HepG2 (cell line): ENCODE data around the gene NTM. TPM values are rescaled to one million over a fixed set of nuclear protein-coding genes. Genes with fewer than 3 reads are reported as not detected.

Experiments used
- ATAC-seq: fragments of 200-7000 bp; cut with Tn5 transposase; 3 replicates; pipeline ENCODE4 v1.9.1; 2020; ENCODE audit warnings: mild to moderate bottlenecking, moderate library complexity
- BruUV-seq: library from RNA; stranded (reverse); fragments of 400-500 nt; replicated peaks from 2 replicates; lab custom pipeline; 2021; lab: Mats Ljungman, UMichigan
- CTCF ChIA-PET: fragments of 300-600 bp; formaldehyde crosslinking; extraction: SDS; loops from one replicate; lab custom pipeline; 2021; ENCODE audit warnings: low total read pairs, inconsistent platforms, low intra/inter-chr PET ratio; lab: Yijun Ruan, JAX
- POLR2A ChIA-PET: fragments of 350-600 bp; sonication (Branson Sonifier 250); formaldehyde crosslinking; loops from one replicate; lab custom pipeline; 2020; ENCODE audit warnings: antibody characterized with exemption, inconsistent platforms; lab: Yijun Ruan, JAX
- DNase-seq: peaks from one replicate; pipeline ENCODE4 v3.0.0-alpha.2; 2015; ENCODE audit warnings: low spot score
- FAIRE-seq: peaks from 3 replicates; lab custom pipeline; 2011; peaks lifted over from hg19 to GRCh38; lab: Jason Lieb, UNC
- H2AFZ ChIP-seq: one replicate; pipeline ENCODE4 v1.6.1; 2011; ENCODE audit warnings: low read length, inconsistent platforms
- H3K27ac ChIP-seq: fragments of 300-600 bp; 3 replicates; pipeline ENCODE4 v1.8.0; 2011; ENCODE audit warnings: mixed run types, mild to moderate bottlenecking, mixed read lengths, low read length, inconsistent platforms; ENCODE audit not compliant: insufficient read depth; ENCODE audit errors: extremely low read length
- H3K27me3 ChIP-seq, 2 experiments: fragments of 200-600 bp in 1 of 2; 2 replicates in 1 of 2; 3 replicates in 1 of 2; pipeline versions ENCODE4 v1.6.0 to v1.8.0; 2011; ENCODE audit warnings: low read length in 2 of 2, mild to moderate bottlenecking in 2 of 2, moderate library complexity in 2 of 2, inconsistent platforms in 1 of 2; ENCODE audit not compliant: insufficient read depth in 2 of 2, control insufficient read depth in 1 of 2
- H3K36me3 ChIP-seq, 2 experiments: fragments of 200-600 bp in 1 of 2; replicated peaks in 1 of 2; 2 replicates in 1 of 2; 3 replicates in 1 of 2; pipeline versions ENCODE4 v1.5.1 to v1.8.0; 2011; ENCODE audit warnings: low read length in 2 of 2, inconsistent platforms in 1 of 2; ENCODE audit not compliant: insufficient read depth in 2 of 2, control insufficient read depth in 1 of 2
- H3K4me1 ChIP-seq: 2 replicates; pipeline ENCODE4 v1.5.1; 2012; ENCODE audit warnings: low read length, inconsistent platforms; ENCODE audit not compliant: insufficient read depth
- H3K4me2 ChIP-seq: 2 replicates; pipeline ENCODE4 v1.6.0; 2011; ENCODE audit warnings: low read depth, low read length, inconsistent platforms
- H3K4me3 ChIP-seq, 3 experiments: fragments of 200-600 bp in 1 of 3; sonication (generic), shearing (Covaris generic) in 1 of 3; replicated peaks in 1 of 3; 2 replicates each; pipeline ENCODE4 v1.5.1; 2011 to 2016; ENCODE audit warnings: low read length in 3 of 3, inconsistent platforms in 2 of 3, low read depth in 2 of 3, mild to moderate bottlenecking in 2 of 3, control low read depth in 1 of 3, mixed read lengths in 1 of 3; ENCODE audit not compliant: insufficient read depth in 1 of 3
- H3K79me2 ChIP-seq: one replicate; pipeline ENCODE4 v1.6.1; 2011; ENCODE audit warnings: low read length, inconsistent platforms; ENCODE audit not compliant: insufficient read depth
- H3K9ac ChIP-seq: 2 replicates; pipeline ENCODE4 v1.6.0; 2011; ENCODE audit warnings: mild to moderate bottlenecking, low read depth, low read length, inconsistent platforms; ENCODE audit not compliant: insufficient read depth
- H3K9me3 ChIP-seq: 2 replicates; pipeline ENCODE4 v1.5.1; 2012; ENCODE audit warnings: mild to moderate bottlenecking, low read length
- H4K20me1 ChIP-seq: 2 replicates; pipeline ENCODE4 v1.6.0; 2011; ENCODE audit warnings: inconsistent platforms, mild to moderate bottlenecking, low read length, moderate library complexity; ENCODE audit not compliant: insufficient read depth
- ARID2 ChIP-seq: sonication (generic); formaldehyde crosslinking; IDR thresholded peaks from 2 replicates; pipeline ENCODE4 v1.8.1; 2022; ENCODE audit warnings: mild to moderate bottlenecking, missing genetic modification reagents, borderline replicate concordance
- FOXA3 ChIP-seq: IDR thresholded peaks from 2 replicates; pipeline ENCODE4 v1.6.1; 2016; ENCODE audit warnings: missing genetic modification reagents, missing compliant biosample characterization
- HCFC1 ChIP-seq: fragments of 150-350 bp; IDR thresholded peaks from 2 replicates; pipeline ENCODE4 v1.6.1; 2014; ENCODE audit warnings: low read depth, low read length
- KDM1A ChIP-seq: IDR thresholded peaks from 2 replicates; pipeline ENCODE4 v1.6.1; 2016; ENCODE audit warnings: missing compliant biosample characterization
- NCOR1 ChIP-seq: fragments of 200-600 bp; sonication (generic); IDR thresholded peaks from 2 replicates; pipeline ENCODE4 v1.7.0; 2017; ENCODE audit warnings: antibody characterized with exemption, low read length, borderline replicate concordance
- POGZ ChIP-seq: sonication (generic); formaldehyde crosslinking; IDR thresholded peaks from 2 replicates; pipeline ENCODE4 v1.4.0; 2020; ENCODE audit warnings: mild to moderate bottlenecking, missing genetic modification reagents
- POLR2A ChIP-seq, 2 experiments: IDR thresholded peaks; 2 replicates each; pipeline ENCODE4 v1.6.1; 2011; ENCODE audit warnings: low read depth in 2 of 2, low read length in 2 of 2, mild to moderate bottlenecking in 1 of 2, moderate library complexity in 1 of 2; ENCODE audit not compliant: insufficient read depth in 1 of 2
- RCOR2 ChIP-seq: IDR thresholded peaks from 2 replicates; pipeline ENCODE4 v1.6.1; 2016; ENCODE audit warnings: missing biosample characterization, missing genetic modification reagents
- SAP130 ChIP-seq: IDR thresholded peaks from 2 replicates; pipeline ENCODE4 v1.6.1; 2016; ENCODE audit warnings: low read depth
- THAP11 ChIP-seq: IDR thresholded peaks from 2 replicates; pipeline ENCODE4 v1.6.1; 2016; ENCODE audit warnings: missing biosample characterization, missing genetic modification reagents
- ZC3H4 ChIP-seq: sonication (generic); formaldehyde crosslinking; IDR thresholded peaks from 2 replicates; pipeline ENCODE4 v1.4.0; 2020; ENCODE audit warnings: missing genetic modification reagents, borderline replicate concordance
- ZNF337 ChIP-seq: sonication (generic); formaldehyde crosslinking; IDR thresholded peaks from 2 replicates; pipeline ENCODE4 v1.5.1; 2020; ENCODE audit warnings: missing genetic modification reagents, low read depth, mild to moderate bottlenecking, borderline replicate concordance
- ZNF598 ChIP-seq: sonication (generic); formaldehyde crosslinking; IDR thresholded peaks from 2 replicates; pipeline ENCODE4 v1.5.1; 2020; ENCODE audit warnings: mild to moderate bottlenecking, missing genetic modification reagents, borderline replicate concordance
- ZNF646 ChIP-seq: sonication (generic); formaldehyde crosslinking; IDR thresholded peaks from 2 replicates; pipeline ENCODE4 v1.9.0; 2021; ENCODE audit warnings: mild to moderate bottlenecking, missing genetic modification reagents
- ZNF891 ChIP-seq: sonication (generic); formaldehyde crosslinking; IDR thresholded peaks from 2 replicates; pipeline ENCODE4 v1.5.0; 2020; ENCODE audit warnings: mild to moderate bottlenecking, missing genetic modification reagents
- ZZZ3 ChIP-seq: sonication (generic); formaldehyde crosslinking; IDR thresholded peaks from 2 replicates; pipeline ENCODE4 v1.4.0; 2020; ENCODE audit warnings: missing genetic modification reagents, mild to moderate bottlenecking, borderline replicate concordance
- WGBS: methylation state at CpG from one replicate; pipeline ENCODE4 v1.1.6; 2017; ENCODE audit warnings: low lambda C conversion rate; 5-methylcytosine and 5-hydroxymethylcytosine counted together
- in situ Hi-C: cut with HindIII; loops from 2 replicates; pipeline ENCODE4 v1.10.0; 2017; ENCODE audit warnings: low pct_unique_long_range_greater_than_20kb; ENCODE audit not compliant: extremely low pct_ligation_motif_present
- intact Hi-C: fragments of 100-400 bp; cut with micrococcal nuclease; formaldehyde crosslinking; loops from one replicate; pipeline ENCODE4 v1.10.0; 2022; ENCODE audit not compliant: unreplicated experiment
- polyA plus RNA-seq, 8 experiments: library from polyadenylated mRNA; depleted of rRNA in 3 of 8; stranded (reverse) in 7 of 8; unstranded in 1 of 8; fragments of >200 nt; fragmentation: Illumina TruSeq in 4 of 8; extraction: Trizol in 4 of 8; gene quantifications; 2 replicates each; pipeline versions ENCODE4 v1.2.1 to v1.2.3, GENCODE V29; 2011 to 2016; ENCODE audit warnings: low read depth in 4 of 8, missing spikeins in 1 of 8, mixed read lengths in 1 of 8; ENCODE audit not compliant: insufficient read depth in 1 of 8
- total RNA-seq, 5 experiments: library from RNA; depleted of rRNA; stranded (reverse); fragments of >200 nt; fragmentation: Illumina TruSeq; extraction: Trizol; gene quantifications; 2 replicates each; pipeline ENCODE4 v1.2.3, GENCODE V29; 2016; ENCODE audit warnings: low read depth in 1 of 5

Gene NTM
- total and polyA plus RNA-seq, 2 of the 13 experiments (the other 11 are each of a cell fraction or from before 2014, with no cell fraction given), result not detected

GRCh38 chr11:131854391-131854790 is 484.0 kb downstream of the NTM start:
- Histone ChIP-seq H2AFZ (no peak overlapping the region), H4K20me1 (no peaks in the 10 kb centered on the region), H3K4me3 (no peak overlapping the region), H3K4me2 (no peak overlapping the region), H3K4me1 (no peaks in the 10 kb centered on the region), H3K79me2 (no peaks in the 10 kb centered on the region), H3K27me3 (peaks cover 0 to 2% of the 10 kb centered on the region in 2 experiments; a peak in 1 of 5 replicates), H3K9ac (no peak overlapping the region), H3K36me3 (no peaks in the 10 kb centered on the region), H3K9me3 (no peaks in the 10 kb centered on the region), H3K27ac (no peak overlapping the region)
- intact Hi-C loops, result no loop called here
- TF ChIP-seq POGZ (CRISPR knock-in tag), result no peak
- no peak for TF ChIP-seq ZNF646 (CRISPR knock-in tag)
- TF ChIP-seq NCOR1, result no peak
- no peak for TF ChIP-seq ZNF337
- no peak for TF ChIP-seq SAP130
- TF ChIP-seq ZC3H4, result no peak
- TF ChIP-seq KDM1A (CRISPR knock-in tag), result no peak
- no peak for TF ChIP-seq ZZZ3
- TF ChIP-seq ARID2 (CRISPR knock-in tag), result no peak
- no peak for TF ChIP-seq ZNF598 (CRISPR knock-in tag)
- no peak for TF ChIP-seq THAP11
- TF ChIP-seq ZNF891 (CRISPR knock-in tag), result no peak
- TF ChIP-seq HCFC1, result no peak
- TF ChIP-seq RCOR2 (CRISPR knock-in tag), result no peak
- TF ChIP-seq FOXA3 (CRISPR knock-in tag), result no peak
- no peak for TF ChIP-seq POLR2A (IDR thresholded peaks at IDR 0.05; ENCODE audit: insufficient read depth in 1 of 2, low read depth in 2 of 2, low read length in 2 of 2)
- CTCF ChIA-PET, result no interaction called here
- no peak for FAIRE-seq
- no peak for ATAC-seq
- POLR2A ChIA-PET, result no interaction called here
- DNase-seq, result no peak
- in situ Hi-C loops, result loop anchor here (25.0 kb wide), 3 partner anchors 283 to 1208 kb away; no protein-coding TSS in a partner anchor
- no TSS peak for BruUV-seq
- 25% methylated on average over 4 of the region's 4 CpGs for WGBS
